ENCODE results near the gene ALS2CL.

DNA sequence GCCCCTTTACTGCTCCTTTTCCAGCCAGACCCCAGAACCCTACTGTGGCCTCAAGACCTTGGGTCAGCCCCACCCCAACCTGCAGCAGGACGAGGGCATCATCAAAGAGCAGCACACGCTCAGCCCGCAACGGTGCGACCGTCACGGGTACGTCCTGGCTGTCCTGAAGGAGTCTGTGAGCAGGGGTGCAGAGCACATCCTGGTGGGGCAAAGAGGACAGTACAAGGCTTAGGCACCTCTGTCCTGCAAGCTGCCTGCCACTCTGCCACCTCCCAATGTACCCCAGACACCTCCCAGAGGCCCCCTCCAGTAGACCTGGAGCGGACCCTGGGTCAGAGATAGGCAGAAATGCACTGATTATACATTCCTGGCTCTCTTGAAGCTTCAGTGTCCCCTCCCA lies 8.0 kb downstream of the ALS2CL start:
- TF ChIP-seq, protein P1, sequence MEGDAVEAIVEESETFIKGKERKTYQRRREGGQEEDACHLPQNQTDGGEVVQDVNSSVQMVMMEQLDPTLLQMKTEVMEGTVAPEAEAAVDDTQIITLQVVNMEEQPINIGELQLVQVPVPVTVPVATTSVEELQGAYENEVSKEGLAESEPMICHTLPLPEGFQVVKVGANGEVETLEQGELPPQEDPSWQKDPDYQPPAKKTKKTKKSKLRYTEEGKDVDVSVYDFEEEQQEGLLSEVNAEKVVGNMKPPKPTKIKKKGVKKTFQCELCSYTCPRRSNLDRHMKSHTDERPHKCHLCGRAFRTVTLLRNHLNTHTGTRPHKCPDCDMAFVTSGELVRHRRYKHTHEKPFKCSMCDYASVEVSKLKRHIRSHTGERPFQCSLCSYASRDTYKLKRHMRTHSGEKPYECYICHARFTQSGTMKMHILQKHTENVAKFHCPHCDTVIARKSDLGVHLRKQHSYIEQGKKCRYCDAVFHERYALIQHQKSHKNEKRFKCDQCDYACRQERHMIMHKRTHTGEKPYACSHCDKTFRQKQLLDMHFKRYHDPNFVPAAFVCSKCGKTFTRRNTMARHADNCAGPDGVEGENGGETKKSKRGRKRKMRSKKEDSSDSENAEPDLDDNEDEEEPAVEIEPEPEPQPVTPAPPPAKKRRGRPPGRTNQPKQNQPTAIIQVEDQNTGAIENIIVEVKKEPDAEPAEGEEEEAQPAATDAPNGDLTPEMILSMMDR (IDR thresholded peaks at IDR 0.05 in 2 of 3, conservative IDR thresholded peaks at IDR 0.05 in 1 of 3; ENCODE audit: borderline replicate concordance in 1 of 3, insufficient read depth in 1 of 3, low read depth in 2 of 3, low read length in 2 of 3) = peak in 1 of 3 experiments; percentile 7; a peak in 1 of 6 replicates
- TF ChIP-seq EZH2 (IDR thresholded peaks at IDR 0.05) (no peak), POLR2AphosphoS5 (IDR thresholded peaks at IDR 0.05; ENCODE audit: low read depth, low read length) (no peak), CBX3 (IDR thresholded peaks at IDR 0.05; ENCODE audit: low read depth) (no peak), POLR2A (IDR thresholded peaks at IDR 0.05; ENCODE audit: borderline replicate concordance, extremely low read depth, insufficient read depth, insufficient read length) (no peak), RAD21 (IDR thresholded peaks at IDR 0.05; ENCODE audit: low read depth) (no peak), FOSL1 (IDR thresholded peaks at IDR 0.05; ENCODE audit: low read depth) (no peak), SP1 (IDR thresholded peaks at IDR 0.05; ENCODE audit: low read depth) (no peak), CEBPB (IDR thresholded peaks at IDR 0.05; ENCODE audit: low read depth) (no peak), SRF (IDR thresholded peaks at IDR 0.05; ENCODE audit: low read depth) (no peak)
- TF ChIP-seq, protein P2, sequence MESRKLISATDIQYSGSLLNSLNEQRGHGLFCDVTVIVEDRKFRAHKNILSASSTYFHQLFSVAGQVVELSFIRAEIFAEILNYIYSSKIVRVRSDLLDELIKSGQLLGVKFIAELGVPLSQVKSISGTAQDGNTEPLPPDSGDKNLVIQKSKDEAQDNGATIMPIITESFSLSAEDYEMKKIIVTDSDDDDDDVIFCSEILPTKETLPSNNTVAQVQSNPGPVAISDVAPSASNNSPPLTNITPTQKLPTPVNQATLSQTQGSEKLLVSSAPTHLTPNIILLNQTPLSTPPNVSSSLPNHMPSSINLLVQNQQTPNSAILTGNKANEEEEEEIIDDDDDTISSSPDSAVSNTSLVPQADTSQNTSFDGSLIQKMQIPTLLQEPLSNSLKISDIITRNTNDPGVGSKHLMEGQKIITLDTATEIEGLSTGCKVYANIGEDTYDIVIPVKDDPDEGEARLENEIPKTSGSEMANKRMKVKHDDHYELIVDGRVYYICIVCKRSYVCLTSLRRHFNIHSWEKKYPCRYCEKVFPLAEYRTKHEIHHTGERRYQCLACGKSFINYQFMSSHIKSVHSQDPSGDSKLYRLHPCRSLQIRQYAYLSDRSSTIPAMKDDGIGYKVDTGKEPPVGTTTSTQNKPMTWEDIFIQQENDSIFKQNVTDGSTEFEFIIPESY (IDR thresholded peaks at IDR 0.05; ENCODE audit: extremely low read depth, insufficient replicate concordance, low read length) = no peak
- TF ChIP-seq, protein P3, sequence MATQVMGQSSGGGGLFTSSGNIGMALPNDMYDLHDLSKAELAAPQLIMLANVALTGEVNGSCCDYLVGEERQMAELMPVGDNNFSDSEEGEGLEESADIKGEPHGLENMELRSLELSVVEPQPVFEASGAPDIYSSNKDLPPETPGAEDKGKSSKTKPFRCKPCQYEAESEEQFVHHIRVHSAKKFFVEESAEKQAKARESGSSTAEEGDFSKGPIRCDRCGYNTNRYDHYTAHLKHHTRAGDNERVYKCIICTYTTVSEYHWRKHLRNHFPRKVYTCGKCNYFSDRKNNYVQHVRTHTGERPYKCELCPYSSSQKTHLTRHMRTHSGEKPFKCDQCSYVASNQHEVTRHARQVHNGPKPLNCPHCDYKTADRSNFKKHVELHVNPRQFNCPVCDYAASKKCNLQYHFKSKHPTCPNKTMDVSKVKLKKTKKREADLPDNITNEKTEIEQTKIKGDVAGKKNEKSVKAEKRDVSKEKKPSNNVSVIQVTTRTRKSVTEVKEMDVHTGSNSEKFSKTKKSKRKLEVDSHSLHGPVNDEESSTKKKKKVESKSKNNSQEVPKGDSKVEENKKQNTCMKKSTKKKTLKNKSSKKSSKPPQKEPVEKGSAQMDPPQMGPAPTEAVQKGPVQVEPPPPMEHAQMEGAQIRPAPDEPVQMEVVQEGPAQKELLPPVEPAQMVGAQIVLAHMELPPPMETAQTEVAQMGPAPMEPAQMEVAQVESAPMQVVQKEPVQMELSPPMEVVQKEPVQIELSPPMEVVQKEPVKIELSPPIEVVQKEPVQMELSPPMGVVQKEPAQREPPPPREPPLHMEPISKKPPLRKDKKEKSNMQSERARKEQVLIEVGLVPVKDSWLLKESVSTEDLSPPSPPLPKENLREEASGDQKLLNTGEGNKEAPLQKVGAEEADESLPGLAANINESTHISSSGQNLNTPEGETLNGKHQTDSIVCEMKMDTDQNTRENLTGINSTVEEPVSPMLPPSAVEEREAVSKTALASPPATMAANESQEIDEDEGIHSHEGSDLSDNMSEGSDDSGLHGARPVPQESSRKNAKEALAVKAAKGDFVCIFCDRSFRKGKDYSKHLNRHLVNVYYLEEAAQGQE (IDR thresholded peaks at IDR 0.05; ENCODE audit: low read depth) = no peak

Measured in HCT116 (cell line).